GM23338 (cell line): ENCODE results near the gene ACVRL1. TPM values are rescaled to one million over a fixed set of nuclear protein-coding genes. Genes with fewer than 3 reads are reported as not detected.

Source experiments
- ATAC-seq: fragments of 200-7000 bp; cut with Tn5 transposase; 3 replicates; pipeline ENCODE4 v1.9.1; 2020
- DNase-seq: peaks from one replicate; pipeline ENCODE4 v3.0.0-alpha.2; 2015; ENCODE audit warnings: low spot score
- H2AFZ ChIP-seq: fragments of 200-600 bp; sonication (generic); 2 replicates; pipeline ENCODE4 v1.8.0; 2016; ENCODE audit warnings: antibody characterized with exemption, mild to moderate bottlenecking, moderate library complexity
- H3F3A ChIP-seq: fragments of 200-600 bp; sonication (generic); replicated peaks from 2 replicates; pipeline ENCODE4 v1.8.0; 2017; ENCODE audit warnings: antibody characterized with exemption, mixed run types, low read depth
- H3K27ac ChIP-seq: fragments of 200-600 bp; sonication (generic); 2 replicates; pipeline ENCODE4 v1.6.1; 2016; ENCODE audit warnings: low read depth
- H3K27me3 ChIP-seq: fragments of 200-600 bp; sonication (generic); 2 replicates; pipeline ENCODE4 v1.8.0; 2016; ENCODE audit warnings: mild to moderate bottlenecking, mixed run types, moderate library complexity; ENCODE audit not compliant: insufficient read depth
- H3K36me3 ChIP-seq: fragments of 200-600 bp; sonication (generic); 2 replicates; pipeline ENCODE4 v1.8.0; 2016; ENCODE audit warnings: mild to moderate bottlenecking; ENCODE audit not compliant: insufficient read depth
- H3K4me1 ChIP-seq: fragments of 200-600 bp; sonication (generic); 2 replicates; pipeline ENCODE4 v1.8.0; 2016; ENCODE audit warnings: mild to moderate bottlenecking, moderate library complexity; ENCODE audit not compliant: insufficient read depth
- H3K4me2 ChIP-seq: fragments of 200-600 bp; sonication (generic); 2 replicates; pipeline ENCODE4 v1.7.1; 2017; ENCODE audit warnings: mixed run types
- H3K4me3 ChIP-seq: fragments of 200-600 bp; sonication (generic); 2 replicates; pipeline ENCODE4 v1.6.1; 2016; ENCODE audit warnings: mixed run types
- H3K79me2 ChIP-seq: fragments of 200-600 bp; sonication (generic); replicated peaks from 2 replicates; pipeline ENCODE4 v1.8.0; 2017; ENCODE audit warnings: mild to moderate bottlenecking; ENCODE audit not compliant: insufficient read depth
- H3K9me2 ChIP-seq: fragments of 200-600 bp; sonication (generic); 2 replicates; pipeline ENCODE4 v1.8.0; 2017; ENCODE audit not compliant: insufficient read depth
- H4K20me1 ChIP-seq: fragments of 200-600 bp; sonication (generic); replicated peaks from 2 replicates; pipeline ENCODE4 v1.8.0; 2017; ENCODE audit warnings: mild to moderate bottlenecking; ENCODE audit not compliant: insufficient read depth
- H3K27ac Mint-ChIP-seq: 2 replicates; pipeline ENCODE4 v1.8.0; 2020; ENCODE audit warnings: inconsistent platforms, mild to moderate bottlenecking, moderate library complexity, mixed read lengths
- H3K27me3 Mint-ChIP-seq: 3 replicates; pipeline ENCODE4 v1.8.0; 2022; ENCODE audit warnings: low read depth, mild to moderate bottlenecking, moderate library complexity, mixed read lengths, inconsistent platforms; ENCODE audit not compliant: insufficient read depth, poor library complexity
- H3K36me3 Mint-ChIP-seq: 3 replicates; pipeline ENCODE4 v1.8.0; 2021; ENCODE audit warnings: low read depth, mild to moderate bottlenecking, inconsistent platforms, moderate library complexity, mixed read lengths
- H3K4me1 Mint-ChIP-seq: 3 replicates; pipeline ENCODE4 v1.8.0; 2020; ENCODE audit warnings: mild to moderate bottlenecking, inconsistent platforms, mixed read lengths
- H3K4me3 Mint-ChIP-seq: 3 replicates; pipeline ENCODE4 v1.8.0; 2021; ENCODE audit warnings: moderate library complexity, mild to moderate bottlenecking, inconsistent platforms, mixed read lengths
- H3K9me3 Mint-ChIP-seq: 3 replicates; pipeline ENCODE4 v1.8.0; 2020; ENCODE audit warnings: moderate library complexity, mild to moderate bottlenecking, inconsistent platforms, mixed read lengths
- JUNB ChIP-seq: IDR thresholded peaks from one replicate; pipeline ENCODE4 v1.6.1; 2016; ENCODE audit warnings: antibody characterized with exemption; ENCODE audit not compliant: unreplicated experiment
- REST ChIP-seq: IDR thresholded peaks from one replicate; pipeline ENCODE4 v1.6.1; 2018; ENCODE audit warnings: antibody characterized with exemption; ENCODE audit not compliant: unreplicated experiment
- ZNF462 ChIP-seq: fragments of 250-450 bp; sonication (Bioruptor Pico); IDR thresholded peaks from 2 replicates; pipeline ENCODE4 v1.5.0; 2020; ENCODE audit warnings: mild to moderate bottlenecking, moderate library complexity
- polyA plus RNA-seq: library from polyadenylated mRNA; unstranded; fragments of >200 nt; fragmentation: Nextera tagmentation; extraction: Ambion mirVana; gene quantifications from 2 replicates; pipeline ENCODE4 v1.2.1, GENCODE V29; 2016
- total RNA-seq: library from RNA; depleted of rRNA; stranded (reverse); fragments of >200 nt; shearing (Covaris generic); gene quantifications from 2 replicates; pipeline ENCODE4 v1.2.3, GENCODE V29; 2014

ACVRL1 gene
- total and polyA plus RNA-seq, 2 experiments from 2014 or later = 0.28 TPM; not detected in 1

GRCh38 chr12:51900323-51900889, 6.9 kb upstream of the ACVRL1 start (continued):
- TF ChIP-seq ZNF462 (CRISPR knock-in tag) = no peak

GRCh38 chr12:51901121-51901817, 6.0 kb upstream of the ACVRL1 start:
- Mint-ChIP-seq H3K27ac (no peak overlapping the region), H3K9me3 (no peaks in the 10 kb centered on the region), H3K36me3 (no peaks in the 10 kb centered on the region), H3K27me3 (peaks cover 4% of the 10 kb centered on the region), H3K4me1 (peaks cover 10% of the 10 kb centered on the region), H3K4me3 (no peak overlapping the region)
- peaks cover 12% of the 10 kb centered on the region for H3K4me1 ChIP-seq
- no peak overlapping the region for H2AFZ ChIP-seq
- DNase-seq = no peak
- no peak overlapping the region for H3K27ac ChIP-seq
- no peaks in the 10 kb centered on the region for H3K79me2 ChIP-seq
- peaks cover 4% of the 10 kb centered on the region for H3F3A ChIP-seq
- H3K4me3 ChIP-seq = no peak overlapping the region
- no peaks in the 10 kb centered on the region; the same call in 1 of the 2 replicates for H4K20me1 ChIP-seq
- H3K4me2 ChIP-seq = no peak overlapping the region
- ATAC-seq = no peak
- peaks cover 19% of the 10 kb centered on the region for H3K27me3 ChIP-seq
- no peaks in the 10 kb centered on the region for H3K9me2 ChIP-seq
- no peak for TF ChIP-seq JUNB
- no peak for TF ChIP-seq REST
- no peaks in the 10 kb centered on the region for H3K36me3 ChIP-seq
